Activated CD8-positive, alpha-beta memory T cell treated with anti-CD3 and anti-CD28 coated beads, Interleukin-2, amount 50 U/mL, for 4 hours (primary cell): ENCODE data around the gene KDM1A.

Experiments
- DNase-seq: peaks from one replicate; pipeline ENCODE4 v3.0.0-alpha.2; 2020

Gene KDM1A

DNA sequence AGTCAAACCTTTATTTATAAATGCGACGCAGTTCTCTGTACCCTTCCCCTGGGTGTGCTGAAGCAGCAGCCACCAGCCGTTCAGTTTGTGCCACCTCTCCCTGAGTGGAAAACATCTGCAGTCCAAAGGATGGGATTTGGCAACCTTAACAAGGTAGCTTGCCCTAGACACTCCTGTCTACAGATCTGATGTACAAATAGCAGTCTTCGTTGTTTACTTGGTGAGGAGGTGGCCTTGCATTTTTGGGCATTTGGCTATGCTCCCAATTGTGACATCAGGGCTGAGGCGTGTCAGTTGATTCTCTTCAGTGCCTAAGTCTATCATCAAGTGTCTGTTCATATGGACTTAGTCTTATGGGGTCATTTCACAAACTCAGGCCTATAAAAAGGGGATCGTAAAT is 59.8 kb downstream of the KDM1A start:
- no peak for DNase-seq

DNA sequence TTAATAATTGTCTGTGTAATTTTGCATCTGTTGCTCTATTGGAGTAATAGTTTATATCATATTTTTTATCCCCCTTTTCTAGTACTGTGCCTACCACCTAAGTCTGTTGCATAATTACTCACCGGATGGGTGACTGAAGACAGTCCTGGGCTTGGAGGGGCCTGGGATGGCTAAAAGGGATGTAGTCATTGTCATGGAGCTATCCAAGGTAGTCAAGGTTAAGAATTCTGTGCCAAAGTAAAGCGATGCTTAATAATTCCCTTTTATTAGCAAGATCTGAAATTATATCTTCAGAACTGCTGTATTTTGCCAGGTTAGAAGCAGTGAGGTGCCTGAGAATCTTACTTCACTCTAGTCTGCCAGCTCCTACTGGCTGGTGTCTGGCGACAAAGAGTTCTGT is 61.6 kb downstream of the KDM1A start:
- DNase-seq, result no peak

- no peak for DNase-seq
Measured at GRCh38 chr1:23081376-23081775, 62.1 kb downstream of the KDM1A start.

- DNase-seq, result no peak
Measured at GRCh38 chr1:23083714-23084480, 64.6 kb downstream of the KDM1A start.

DNA sequence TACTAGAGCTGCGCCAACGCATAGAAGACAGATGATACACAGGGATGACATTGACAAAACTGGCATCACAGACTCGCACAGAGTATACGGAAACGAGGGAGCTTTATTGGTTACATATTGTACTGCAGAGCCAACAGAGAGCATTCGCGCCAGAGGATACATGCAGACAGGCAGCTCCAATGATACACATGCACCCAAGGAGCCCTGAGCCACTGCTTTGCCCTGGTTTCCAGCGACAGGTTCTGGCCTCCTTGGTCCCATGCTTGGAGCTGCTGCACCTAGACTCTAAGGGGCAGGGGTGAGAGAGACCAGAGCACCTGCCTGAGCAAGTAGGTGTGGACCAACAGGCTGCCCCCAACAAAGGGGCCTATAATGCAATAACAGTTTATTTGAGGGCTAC is 65.6 kb downstream of the KDM1A start:
- DNase-seq, result no peak

DNA sequence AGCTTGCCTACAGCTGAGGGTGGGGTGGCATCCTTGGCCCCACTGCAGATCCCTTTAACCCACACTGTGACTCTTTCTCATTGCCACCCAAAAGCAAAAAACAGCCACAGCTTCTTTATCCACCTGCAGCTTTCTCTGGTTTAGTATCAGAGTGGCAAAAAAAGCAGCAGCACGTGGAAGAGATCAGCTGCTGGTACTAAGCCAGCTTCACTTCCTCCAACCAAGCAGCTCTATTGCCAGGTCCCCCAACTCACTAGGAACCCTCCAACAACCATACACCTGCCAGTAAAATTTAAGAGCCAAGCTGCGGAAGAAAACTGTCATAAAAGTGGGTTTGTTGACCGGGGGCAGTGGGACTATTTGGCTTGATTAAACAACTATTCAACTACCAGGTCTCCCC is 66.4 kb downstream of the KDM1A start:
- no peak for DNase-seq

GRCh38 chr1:23088027-23088426 is 68.8 kb downstream of the KDM1A start:
- no peak for DNase-seq

- no peak for DNase-seq
Measured at GRCh38 chr1:23090056-23090455, 70.8 kb downstream of the KDM1A start.

DNA sequence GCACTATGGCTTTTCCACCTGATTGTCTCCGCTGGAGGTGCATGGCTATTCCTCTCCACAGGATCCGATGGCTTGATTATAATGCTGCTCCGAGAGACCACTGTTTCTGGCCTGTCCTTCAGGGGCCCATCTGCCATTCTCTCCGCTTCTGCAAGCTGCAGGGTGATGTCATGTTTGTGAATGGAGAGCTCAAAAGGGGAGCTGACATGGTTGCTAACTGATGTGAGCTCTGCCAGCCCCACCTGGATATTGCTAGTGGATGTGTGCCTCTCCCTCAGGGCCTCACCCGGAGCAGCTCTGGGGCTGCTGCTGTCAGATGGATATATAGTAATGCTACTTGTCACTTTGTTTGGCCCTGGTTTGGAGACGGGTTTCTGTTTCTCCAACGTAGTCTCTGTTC is 72.3 kb downstream of the KDM1A start:
- DNase-seq, result no peak

- DNase-seq, result no peak
Measured at GRCh38 chr1:23092447-23092846, 73.2 kb downstream of the KDM1A start.

DNA sequence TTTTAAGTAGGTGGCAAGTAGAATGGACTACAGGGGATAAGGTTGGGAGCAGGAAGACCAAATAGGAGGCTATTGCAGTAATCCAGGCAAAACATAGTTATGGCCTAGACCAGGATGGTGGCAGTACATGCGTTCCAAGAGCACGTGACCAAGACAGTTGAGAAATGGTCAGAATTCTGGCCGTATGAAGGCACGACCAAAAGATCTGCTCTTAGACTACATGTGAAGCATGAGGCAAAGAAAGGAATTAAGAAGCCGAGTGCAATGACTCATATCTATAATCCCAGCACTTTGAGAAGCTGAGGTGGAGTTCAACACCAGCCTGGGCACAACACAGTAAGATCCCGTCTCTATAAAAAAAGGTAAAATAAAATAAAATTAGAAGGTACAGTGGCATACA is 78.0 kb downstream of the KDM1A start:
- DNase-seq, result no peak

GRCh38 chr1:23098463-23099170 is 79.3 kb downstream of the KDM1A start:
- peak; percentile 57 for DNase-seq

DNA sequence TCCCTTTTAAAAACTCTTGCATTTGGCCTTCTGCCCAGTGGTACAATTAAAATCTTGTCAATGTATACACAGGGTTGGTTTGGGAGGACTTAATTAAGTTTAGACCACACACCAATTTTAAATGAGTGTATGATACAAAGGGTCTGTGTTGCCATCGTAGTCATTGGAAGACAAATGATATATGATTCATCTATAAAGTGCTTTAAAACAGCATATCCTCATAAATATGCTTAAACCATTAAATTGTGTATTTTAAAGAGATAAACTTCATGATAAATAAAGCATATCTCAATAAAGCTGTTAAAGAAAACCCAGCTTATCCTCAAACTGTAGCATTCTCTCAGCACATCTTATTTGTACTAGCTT is 79.9 kb downstream of the KDM1A start:
- no peak for DNase-seq

- DNase-seq, result peak; percentile 24
Measured at GRCh38 chr1:23100074-23100748, 80.9 kb downstream of the KDM1A start.

DNA sequence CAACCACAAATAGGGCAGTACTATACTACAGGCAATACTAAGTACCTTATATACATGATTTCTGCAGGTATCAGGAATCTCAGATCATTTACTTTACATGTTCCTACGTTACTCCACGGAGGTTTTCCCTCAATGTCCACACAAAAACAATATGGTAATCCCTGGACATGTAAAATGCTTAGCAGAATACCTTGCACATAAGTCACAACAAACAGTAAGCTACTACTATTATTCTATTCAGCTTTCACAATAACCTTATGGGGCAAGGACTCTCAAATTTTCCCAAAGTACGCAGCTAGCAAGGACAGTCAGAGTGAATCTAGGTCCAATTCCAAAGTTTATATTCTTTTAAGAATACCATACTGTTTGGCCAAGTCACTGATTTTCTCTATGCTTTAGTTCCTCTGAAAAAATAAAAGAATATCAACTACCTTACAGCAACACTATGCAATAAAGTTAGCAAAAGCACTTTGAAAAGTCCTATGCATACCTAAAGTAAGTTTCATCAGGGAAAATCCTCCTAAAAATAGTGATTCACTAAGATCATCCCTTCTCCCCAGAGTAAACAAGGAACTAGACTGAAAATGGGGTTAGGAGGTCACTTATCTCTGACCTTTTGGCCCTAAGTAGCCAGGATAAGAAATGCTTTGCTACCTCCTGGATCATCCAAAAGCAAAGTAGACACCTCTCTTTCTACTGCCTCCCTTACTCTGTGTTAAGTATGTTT is 82.0 kb downstream of the KDM1A start:
- DNase-seq, result no peak

DNA sequence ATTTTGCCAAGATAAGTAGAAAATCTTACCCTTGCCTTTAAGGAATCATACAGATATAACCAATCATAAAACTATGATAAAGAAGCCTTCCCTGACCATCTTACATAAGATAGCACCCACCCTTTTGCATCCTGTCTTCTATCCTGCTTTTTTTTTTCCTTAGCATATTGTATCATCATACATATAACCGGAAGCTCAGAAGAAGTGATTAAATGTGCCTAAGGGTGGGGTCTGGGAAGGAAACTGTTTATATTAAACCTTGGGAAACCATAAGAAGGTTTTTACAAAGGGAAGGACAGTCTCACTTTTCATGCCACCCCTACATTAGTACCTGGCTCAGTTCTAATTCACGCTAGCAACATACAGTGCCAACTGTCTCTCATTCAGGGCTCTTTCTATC is 82.6 kb downstream of the KDM1A start:
- DNase-seq, result no peak

- no peak for DNase-seq
Measured at GRCh38 chr1:23102289-23102688, 83.0 kb downstream of the KDM1A start.

DNA sequence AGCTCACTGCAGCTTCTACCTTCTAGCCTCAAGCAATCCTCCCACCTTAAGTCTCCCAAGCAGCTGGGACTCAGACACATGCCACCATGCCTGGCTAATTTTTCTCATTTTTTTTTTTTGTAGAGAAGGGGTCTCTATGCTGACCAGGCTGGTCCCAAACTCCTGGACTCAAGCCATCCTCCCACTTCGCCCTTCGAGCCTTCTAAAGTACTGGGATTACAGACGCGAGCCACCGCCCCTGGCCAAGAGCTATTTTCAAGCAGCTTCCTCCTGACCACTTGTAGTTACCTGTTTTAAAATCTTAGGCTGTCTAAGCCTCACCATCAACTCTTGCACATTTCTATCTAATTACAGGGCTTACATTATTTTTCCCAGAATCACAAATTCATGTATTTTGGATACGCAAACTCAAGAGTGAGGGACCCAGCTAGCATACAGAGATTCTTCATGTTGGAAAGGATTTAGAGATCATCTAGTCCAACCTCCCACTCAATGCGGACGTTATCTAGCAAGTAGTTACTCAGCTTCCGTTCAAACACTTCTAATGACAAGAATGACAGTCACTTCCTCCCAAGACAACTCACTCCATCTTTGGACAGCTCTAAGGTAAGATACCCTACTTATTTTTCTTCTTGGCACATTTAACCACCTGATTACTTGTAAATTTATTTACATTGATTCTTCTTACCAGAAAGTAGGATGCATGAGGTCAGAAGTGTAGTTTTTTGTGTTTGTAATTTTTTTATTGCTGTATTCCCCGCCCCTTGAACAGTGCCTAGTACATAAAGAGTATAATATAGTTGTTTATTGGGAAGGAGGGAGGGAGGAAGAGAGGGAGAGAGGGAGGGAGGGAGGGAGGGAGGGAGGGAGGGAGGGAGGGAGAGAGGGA is 84.0 kb downstream of the KDM1A start:
- no peak for DNase-seq

GRCh38 chr1:23108918-23109533 is 89.8 kb downstream of the KDM1A start:
- no peak for DNase-seq

GRCh38 chr1:23110391-23110790 is 91.1 kb downstream of the KDM1A start:
- no peak for DNase-seq

DNA sequence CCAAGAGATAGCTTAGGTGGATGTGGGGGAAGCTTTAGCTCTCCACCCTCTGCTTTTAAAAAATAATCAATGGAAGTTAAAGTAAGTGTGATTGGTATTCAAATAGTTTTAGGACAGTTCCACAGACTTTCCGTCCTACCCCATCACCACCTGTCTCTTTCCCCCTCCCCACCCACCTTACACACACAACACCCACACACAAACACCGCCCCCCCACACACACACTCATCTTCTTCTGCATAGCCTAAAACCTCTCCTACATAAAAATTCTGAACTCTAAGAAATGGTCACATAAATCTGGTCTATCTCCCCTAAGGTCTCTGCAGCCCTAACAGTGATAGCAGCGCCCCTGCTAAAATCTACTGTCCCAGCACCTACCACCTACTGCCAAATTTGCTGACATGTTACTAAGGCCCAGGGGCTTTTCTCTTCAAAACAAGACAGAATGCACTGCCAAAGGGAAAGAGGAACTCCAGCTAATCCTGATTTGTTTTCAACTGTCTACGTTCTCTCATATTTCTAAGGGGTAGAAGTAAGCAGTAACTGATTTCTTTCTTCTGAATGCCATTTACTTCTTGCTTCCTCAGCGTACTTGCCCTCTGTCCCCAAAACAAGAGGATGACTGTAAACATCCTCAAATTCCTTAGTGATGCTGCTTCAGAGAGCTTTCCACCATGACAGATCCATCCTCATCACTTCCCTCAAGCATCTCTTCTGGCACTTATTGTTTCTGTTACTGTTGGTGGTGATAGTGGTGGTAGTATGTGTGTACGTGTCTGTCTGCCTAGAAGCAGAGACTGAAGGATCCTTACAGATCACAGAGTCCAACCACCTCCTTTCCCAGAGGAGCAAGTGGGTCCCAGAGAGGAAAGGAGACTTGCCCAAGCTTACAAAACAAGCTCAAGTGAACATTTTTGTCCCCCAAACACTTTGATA is 92.6 kb downstream of the KDM1A start:
- peak; percentile 21 for DNase-seq
